Measurements from ENCODE around the gene ALDH2. TPM values are rescaled to one million over a fixed set of nuclear protein-coding genes. Genes with fewer than 3 reads are reported as not detected.

The ALDH2 gene
- total RNA-seq, 2 donors from 2014 or later: 48.8 to 57.3 TPM

DNA sequence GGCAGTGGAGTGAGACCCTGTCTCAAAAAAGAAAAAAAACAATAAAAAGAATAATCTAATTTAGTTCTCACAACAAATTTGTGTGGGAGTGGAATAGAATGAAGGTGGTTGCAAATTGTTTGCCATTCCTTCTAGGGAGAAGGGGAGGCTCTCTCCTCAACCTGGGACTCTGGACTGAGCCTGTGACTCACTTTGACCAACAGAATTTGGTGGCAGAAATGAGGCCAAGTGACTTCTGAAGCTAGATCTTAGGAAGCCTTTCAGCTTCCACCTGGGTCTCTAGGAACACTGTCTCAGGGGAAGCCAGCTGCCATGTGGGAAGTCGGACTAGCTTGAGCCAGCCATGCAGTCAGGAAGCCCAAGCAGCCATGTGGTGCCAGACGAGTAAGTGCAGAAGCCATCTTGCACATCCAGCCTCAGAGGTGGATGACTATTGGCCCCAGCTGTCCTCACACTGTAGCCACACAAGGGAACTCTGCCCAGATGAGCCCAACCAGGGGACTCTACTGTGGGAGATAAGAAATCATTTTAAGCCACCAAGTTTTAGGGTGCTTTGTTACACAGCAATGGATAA, 14.4 kb downstream of the ALDH2 start:
- DNase-seq (no peak), ATAC-seq (no peak)
- WGBS, 2 donors: 96% methylated on average over 2 of the region's 2 CpGs; no CpG with 5 or more reads in 1 of the 2 donors
- peaks cover 0 to 16% of the 10 kb centered on the region in 2 donors for H3K36me3 ChIP-seq (replicated peaks in 1 of 2; ENCODE audit: insufficient read depth in 1 of 2, low read depth in 2 of 2)
- H3K9me3 ChIP-seq: no peaks in the 10 kb centered on the region
- intact Hi-C loops (cut with DNase I): no loop called here
- TF ChIP-seq POLR2A (IDR thresholded peaks at IDR 0.05): no peak
- TF ChIP-seq, protein P1, sequence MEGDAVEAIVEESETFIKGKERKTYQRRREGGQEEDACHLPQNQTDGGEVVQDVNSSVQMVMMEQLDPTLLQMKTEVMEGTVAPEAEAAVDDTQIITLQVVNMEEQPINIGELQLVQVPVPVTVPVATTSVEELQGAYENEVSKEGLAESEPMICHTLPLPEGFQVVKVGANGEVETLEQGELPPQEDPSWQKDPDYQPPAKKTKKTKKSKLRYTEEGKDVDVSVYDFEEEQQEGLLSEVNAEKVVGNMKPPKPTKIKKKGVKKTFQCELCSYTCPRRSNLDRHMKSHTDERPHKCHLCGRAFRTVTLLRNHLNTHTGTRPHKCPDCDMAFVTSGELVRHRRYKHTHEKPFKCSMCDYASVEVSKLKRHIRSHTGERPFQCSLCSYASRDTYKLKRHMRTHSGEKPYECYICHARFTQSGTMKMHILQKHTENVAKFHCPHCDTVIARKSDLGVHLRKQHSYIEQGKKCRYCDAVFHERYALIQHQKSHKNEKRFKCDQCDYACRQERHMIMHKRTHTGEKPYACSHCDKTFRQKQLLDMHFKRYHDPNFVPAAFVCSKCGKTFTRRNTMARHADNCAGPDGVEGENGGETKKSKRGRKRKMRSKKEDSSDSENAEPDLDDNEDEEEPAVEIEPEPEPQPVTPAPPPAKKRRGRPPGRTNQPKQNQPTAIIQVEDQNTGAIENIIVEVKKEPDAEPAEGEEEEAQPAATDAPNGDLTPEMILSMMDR (IDR thresholded peaks at IDR 0.05): no peak
- H3K4me3 ChIP-seq: no peak overlapping the region
- H3K27me3 ChIP-seq: no peaks in the 10 kb centered on the region
- peak overlapping the region; percentile 40 to 69 (median 62) for H3K27ac ChIP-seq
- H3K4me1 ChIP-seq: peaks cover 71% of the 10 kb centered on the region

DNA sequence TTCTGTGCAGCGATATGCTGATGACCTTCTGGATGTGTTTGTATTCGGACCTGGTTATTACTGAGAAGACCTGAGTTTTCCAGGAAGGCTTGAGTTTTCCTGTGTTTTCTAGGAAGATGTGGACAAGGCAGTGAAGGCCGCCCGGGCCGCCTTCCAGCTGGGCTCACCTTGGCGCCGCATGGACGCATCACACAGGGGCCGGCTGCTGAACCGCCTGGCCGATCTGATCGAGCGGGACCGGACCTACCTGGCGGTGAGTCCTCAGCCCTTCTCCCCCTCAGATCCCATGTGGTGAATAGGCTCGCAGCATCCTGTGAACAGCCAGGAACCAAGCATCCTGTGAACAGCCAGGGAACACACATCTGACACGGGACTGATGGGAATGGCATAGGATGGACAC, 16.3 kb downstream of the ALDH2 start:
- DNase-seq (no peak), ATAC-seq (no peak)
- Histone ChIP-seq H3K27ac (no peak overlapping the region), H3K4me3 (no peak overlapping the region), H3K36me3 (replicated peaks in 1 of 2; ENCODE audit: insufficient read depth in 1 of 2, low read depth in 2 of 2) (peaks cover 0 to 16% of the 10 kb centered on the region in 2 donors), H3K27me3 (no peaks in the 10 kb centered on the region), H3K4me1 (peaks cover 70% of the 10 kb centered on the region), H3K9me3 (no peaks in the 10 kb centered on the region)
- no peak for TF ChIP-seq POLR2A (IDR thresholded peaks at IDR 0.05)
- TF ChIP-seq, protein P1 (IDR thresholded peaks at IDR 0.05): no peak
- intact Hi-C loops (cut with DNase I): no loop called here
- 93 to 94% methylated on average over 17 of the region's 17 CpGs for WGBS, 2 donors

GRCh38 chr12:111784953-111785352, 18.2 kb downstream of the ALDH2 start:
- ATAC-seq (no peak), DNase-seq (no peak)
- no peak overlapping the region for H3K4me3 ChIP-seq
- H3K9me3 ChIP-seq: no peaks in the 10 kb centered on the region
- no peak for TF ChIP-seq POLR2A (IDR thresholded peaks at IDR 0.05)
- TF ChIP-seq, protein P1 (IDR thresholded peaks at IDR 0.05): no peak
- H3K36me3 ChIP-seq (replicated peaks in 1 of 2; ENCODE audit: insufficient read depth in 1 of 2, low read depth in 2 of 2): peaks cover 0 to 18% of the 10 kb centered on the region in 2 donors
- peak overlapping the region in 3 of 4 donors; percentile 23 to 69 (median 48) for H3K27ac ChIP-seq
- peaks cover 56% of the 10 kb centered on the region for H3K4me1 ChIP-seq
- no peaks in the 10 kb centered on the region for H3K27me3 ChIP-seq
- WGBS, 2 donors: 98 to 100% methylated on average over 4 of the region's 4 CpGs
- intact Hi-C loops (cut with DNase I): no loop called here

- H3K27ac ChIP-seq: peak overlapping the region in 3 of 4 donors; percentile 23 to 69 (median 48)
- no peak for TF ChIP-seq POLR2A (IDR thresholded peaks at IDR 0.05)
- TF ChIP-seq, protein P1 (IDR thresholded peaks at IDR 0.05): no peak
- peaks cover 0 to 21% of the 10 kb centered on the region in 2 donors for H3K36me3 ChIP-seq (replicated peaks in 1 of 2; ENCODE audit: insufficient read depth in 1 of 2, low read depth in 2 of 2)
- DNase-seq: no peak
- intact Hi-C loops (cut with DNase I): no loop called here
- H3K27me3 ChIP-seq: no peaks in the 10 kb centered on the region
- no peak overlapping the region for H3K4me3 ChIP-seq
- no peak for ATAC-seq
- WGBS, 2 donors: 51 to 54% methylated on average over 2 of the region's 2 CpGs
- H3K4me1 ChIP-seq: peaks cover 50% of the 10 kb centered on the region
- H3K9me3 ChIP-seq: no peaks in the 10 kb centered on the region
These were observed 18.9 kb downstream of the ALDH2 start for GRCh38 chr12:111785651-111786050.

GRCh38 chr12:111788178-111788654, 21.5 kb downstream of the ALDH2 start:
- H3K27me3 ChIP-seq: no peaks in the 10 kb centered on the region
- 8 to 10% methylated on average over 8 of the region's 8 CpGs for WGBS, 2 donors
- H3K9me3 ChIP-seq: no peaks in the 10 kb centered on the region
- DNase-seq (peak; percentile 80 to 88 (median 84)), ATAC-seq (peak; percentile 86)
- peaks cover 41% of the 10 kb centered on the region for H3K4me1 ChIP-seq
- peaks cover 0 to 31% of the 10 kb centered on the region in 2 donors for H3K36me3 ChIP-seq (replicated peaks in 1 of 2; ENCODE audit: insufficient read depth in 1 of 2, low read depth in 2 of 2)
- H3K27ac ChIP-seq: peak overlapping the region in 3 of 4 donors; percentile 2 to 69 (median 49)
- intact Hi-C loops (cut with DNase I): no loop called here
- TF ChIP-seq, protein P1 (IDR thresholded peaks at IDR 0.05): peak; percentile 42 to 95 (median 86)
- no peak for TF ChIP-seq POLR2A (IDR thresholded peaks at IDR 0.05)
- H3K4me3 ChIP-seq: no peak overlapping the region
